HepG2 (cell line): ENCODE results near the gene PTPRCAP. TPM values are rescaled to one million over a fixed set of nuclear protein-coding genes. Genes with fewer than 3 reads are reported as not detected.

Experiments used
- ARID3A ChIP-seq: IDR thresholded peaks from 2 replicates; pipeline ENCODE4 v1.6.1; 2012; ENCODE audit warnings: low read depth, low read length, improper control_type of control experiment
- EP300 ChIP-seq, 3 experiments: sonication (generic) in 1 of 3; formaldehyde crosslinking in 1 of 3; IDR thresholded peaks; 2 replicates each; pipeline versions ENCODE4 v1.5.1 to v1.6.1; 2011 to 2020; ENCODE audit warnings: low read depth in 2 of 3, low read length in 2 of 3, borderline replicate concordance in 1 of 3, improper control_type of control experiment in 1 of 3, mild to moderate bottlenecking in 1 of 3, missing genetic modification reagents in 1 of 3, moderate library complexity in 1 of 3
- FOSL2 ChIP-seq: sonication (generic); formaldehyde crosslinking; IDR thresholded peaks from 2 replicates; pipeline ENCODE4 v1.4.0; 2020; ENCODE audit warnings: missing genetic modification reagents
- KLF15 ChIP-seq: sonication (generic); formaldehyde crosslinking; IDR thresholded peaks from 2 replicates; pipeline ENCODE4 v1.8.1; 2023; ENCODE audit warnings: borderline replicate concordance, mild to moderate bottlenecking, inconsistent platforms, missing genetic modification reagents, mixed read lengths
- NFYB ChIP-seq: sonication (generic); formaldehyde crosslinking; IDR thresholded peaks from 2 replicates; pipeline ENCODE4 v1.4.0; 2020; ENCODE audit warnings: missing genetic modification reagents
- SOX6 ChIP-seq, 2 experiments: fragments of 450-650 bp in 1 of 2; sonication (generic) in 1 of 2; formaldehyde crosslinking in 1 of 2; IDR thresholded peaks; 2 replicates each; pipeline versions ENCODE4 v1.4.0 to v1.6.1; 2017 to 2020; ENCODE audit warnings: antibody characterized with exemption in 1 of 2, mild to moderate bottlenecking in 1 of 2, missing genetic modification reagents in 1 of 2
- SP1 ChIP-seq, 2 experiments: fragments of 450-650 bp in 1 of 2; sonication (generic) in 1 of 2; formaldehyde crosslinking in 1 of 2; IDR thresholded peaks; 2 replicates each; pipeline versions ENCODE4 v1.4.0 to v1.6.1; 2016 to 2020; ENCODE audit warnings: missing genetic modification reagents in 1 of 2
- ZBTB25 ChIP-seq: IDR thresholded peaks from 2 replicates; pipeline ENCODE4 v1.6.1; 2018; ENCODE audit warnings: missing genetic modification reagents
- ZNF451 ChIP-seq: sonication (generic); formaldehyde crosslinking; IDR thresholded peaks from 2 replicates; pipeline ENCODE4 v1.5.0; 2020; ENCODE audit warnings: mild to moderate bottlenecking, missing genetic modification reagents
- ZNF562 ChIP-seq: sonication (generic); formaldehyde crosslinking; IDR thresholded peaks from 2 replicates; pipeline ENCODE4 v1.8.0; 2022; ENCODE audit warnings: missing genetic modification reagents, borderline replicate concordance
- ZNF75D ChIP-seq: sonication (generic); formaldehyde crosslinking; IDR thresholded peaks from 2 replicates; pipeline ENCODE4 v1.8.1; 2023; ENCODE audit warnings: missing genetic modification reagents, mild to moderate bottlenecking, borderline replicate concordance
- ZNF816 ChIP-seq: sonication (generic); formaldehyde crosslinking; IDR thresholded peaks from 2 replicates; pipeline ENCODE4 v1.8.0; 2022; ENCODE audit warnings: missing genetic modification reagents, mild to moderate bottlenecking, borderline replicate concordance
- ZSCAN29 ChIP-seq: sonication (generic); formaldehyde crosslinking; conservative IDR thresholded peaks from 2 replicates; pipeline ENCODE4 v1.4.0; 2020; ENCODE audit warnings: mild to moderate bottlenecking, missing genetic modification reagents
- polyA plus RNA-seq, 8 experiments: library from polyadenylated mRNA; depleted of rRNA in 3 of 8; stranded (reverse) in 7 of 8; unstranded in 1 of 8; fragments of >200 nt; fragmentation: Illumina TruSeq in 4 of 8; extraction: Trizol in 4 of 8; gene quantifications; 2 replicates each; pipeline versions ENCODE4 v1.2.1 to v1.2.3, GENCODE V29; 2011 to 2016; ENCODE audit warnings: low read depth in 4 of 8, missing spikeins in 1 of 8, mixed read lengths in 1 of 8; ENCODE audit not compliant: insufficient read depth in 1 of 8
- total RNA-seq, 5 experiments: library from RNA; depleted of rRNA; stranded (reverse); fragments of >200 nt; fragmentation: Illumina TruSeq; extraction: Trizol; gene quantifications; 2 replicates each; pipeline ENCODE4 v1.2.3, GENCODE V29; 2016; ENCODE audit warnings: low read depth in 1 of 5
- TF ChIP-seq, protein P1 (sequence below): sonication (generic); formaldehyde crosslinking; IDR thresholded peaks from 2 replicates; pipeline ENCODE4 v1.4.0; 2020; ENCODE audit warnings: missing genetic modification reagents, borderline replicate concordance
- TF ChIP-seq, protein P2 (sequence below): IDR thresholded peaks from 2 replicates; pipeline ENCODE4 v1.6.1; 2016; ENCODE audit warnings: control low read depth
- TF ChIP-seq, protein P3 (sequence below): IDR thresholded peaks from 2 replicates; pipeline ENCODE4 v1.6.1; 2016; ENCODE audit warnings: low read depth

Gene PTPRCAP
- total and polyA plus RNA-seq, 2 of the 13 experiments (the other 11 are each of a cell fraction or from before 2014, with no cell fraction given), result 0.60 to 0.70 TPM

DNA sequence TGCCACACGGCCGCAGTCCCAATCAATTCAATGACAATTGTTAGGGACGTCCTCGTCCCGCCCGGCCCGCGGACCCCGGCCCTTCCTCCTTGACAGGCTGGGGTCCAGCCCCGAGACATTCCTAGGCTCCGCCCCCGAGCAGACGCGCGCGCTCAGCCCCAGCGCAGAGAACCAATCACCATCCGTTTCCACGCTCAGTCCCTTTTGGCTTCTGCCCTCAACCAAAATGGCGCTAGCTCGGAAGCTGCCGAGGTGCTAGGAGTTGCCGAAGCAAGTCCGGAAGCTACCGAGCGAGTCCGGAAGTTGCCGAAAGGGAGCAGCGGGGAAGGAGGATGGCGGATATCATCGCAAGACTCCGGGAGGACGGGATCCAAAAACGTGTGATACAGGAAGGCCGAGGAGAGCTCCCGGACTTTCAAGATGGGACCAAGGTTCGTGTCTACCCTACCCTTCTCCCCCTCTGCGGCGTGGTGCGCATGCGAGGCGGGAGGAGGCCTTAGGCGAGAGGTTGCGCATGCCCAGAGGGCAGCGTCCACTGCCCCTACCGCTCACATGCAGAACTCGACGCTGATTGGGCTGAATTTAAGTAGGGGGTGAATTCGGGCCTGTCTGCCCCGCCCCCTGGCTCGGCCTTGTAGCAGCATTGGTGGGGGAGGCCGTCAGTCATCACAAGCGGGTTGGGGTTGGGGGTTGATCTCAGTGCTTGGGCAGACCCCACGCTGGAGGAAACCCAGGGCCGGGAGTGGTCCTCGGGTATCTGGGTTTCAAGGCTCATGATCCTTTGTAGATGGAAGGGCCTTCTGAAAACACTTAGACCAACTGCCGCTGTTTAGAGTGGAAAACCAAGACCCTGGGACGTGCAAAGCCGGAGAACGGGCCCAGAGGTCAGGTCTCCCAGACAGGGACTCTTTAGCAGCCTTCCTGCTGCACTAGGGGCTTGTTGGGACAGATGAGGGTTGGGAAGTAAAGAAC, 45.6 kb upstream of the PTPRCAP start, which contains the start of gene AIP (continued):
- TF ChIP-seq NFYB (CRISPR knock-in tag), result peak; percentile 79
- no peak for TF ChIP-seq ARID3A
- TF ChIP-seq KLF15 (CRISPR knock-in tag), result peak; percentile 99
- TF ChIP-seq ZNF816 (CRISPR knock-in tag), result peak; percentile 91; the same call in 1 of the 2 replicates
- TF ChIP-seq, protein P1, sequence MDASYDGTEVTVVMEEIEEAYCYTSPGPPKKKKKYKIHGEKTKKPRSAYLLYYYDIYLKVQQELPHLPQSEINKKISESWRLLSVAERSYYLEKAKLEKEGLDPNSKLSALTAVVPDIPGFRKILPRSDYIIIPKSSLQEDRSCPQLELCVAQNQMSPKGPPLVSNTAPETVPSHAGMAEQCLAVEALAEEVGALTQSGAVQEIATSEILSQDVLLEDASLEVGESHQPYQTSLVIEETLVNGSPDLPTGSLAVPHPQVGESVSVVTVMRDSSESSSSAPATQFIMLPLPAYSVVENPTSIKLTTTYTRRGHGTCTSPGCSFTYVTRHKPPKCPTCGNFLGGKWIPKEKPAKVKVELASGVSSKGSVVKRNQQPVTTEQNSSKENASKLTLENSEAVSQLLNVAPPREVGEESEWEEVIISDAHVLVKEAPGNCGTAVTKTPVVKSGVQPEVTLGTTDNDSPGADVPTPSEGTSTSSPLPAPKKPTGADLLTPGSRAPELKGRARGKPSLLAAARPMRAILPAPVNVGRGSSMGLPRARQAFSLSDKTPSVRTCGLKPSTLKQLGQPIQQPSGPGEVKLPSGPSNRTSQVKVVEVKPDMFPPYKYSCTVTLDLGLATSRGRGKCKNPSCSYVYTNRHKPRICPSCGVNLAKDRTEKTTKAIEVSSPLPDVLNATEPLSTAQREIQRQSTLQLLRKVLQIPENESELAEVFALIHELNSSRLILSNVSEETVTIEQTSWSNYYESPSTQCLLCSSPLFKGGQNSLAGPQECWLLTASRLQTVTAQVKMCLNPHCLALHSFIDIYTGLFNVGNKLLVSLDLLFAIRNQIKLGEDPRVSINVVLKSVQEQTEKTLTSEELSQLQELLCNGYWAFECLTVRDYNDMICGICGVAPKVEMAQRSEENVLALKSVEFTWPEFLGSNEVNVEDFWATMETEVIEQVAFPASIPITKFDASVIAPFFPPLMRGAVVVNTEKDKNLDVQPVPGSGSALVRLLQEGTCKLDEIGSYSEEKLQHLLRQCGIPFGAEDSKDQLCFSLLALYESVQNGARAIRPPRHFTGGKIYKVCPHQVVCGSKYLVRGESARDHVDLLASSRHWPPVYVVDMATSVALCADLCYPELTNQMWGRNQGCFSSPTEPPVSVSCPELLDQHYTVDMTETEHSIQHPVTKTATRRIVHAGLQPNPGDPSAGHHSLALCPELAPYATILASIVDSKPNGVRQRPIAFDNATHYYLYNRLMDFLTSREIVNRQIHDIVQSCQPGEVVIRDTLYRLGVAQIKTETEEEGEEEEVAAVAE (CRISPR knock-in tag), result peak; percentile 98
- TF ChIP-seq ZNF451 (CRISPR knock-in tag), result peak; percentile 95
- peak; percentile 87; the same call in 1 of the 2 replicates for TF ChIP-seq ZSCAN29 (CRISPR knock-in tag)
- no peak for TF ChIP-seq EP300 (IDR thresholded peaks at IDR 0.05; ENCODE audit: low read depth in 2 of 2, low read length in 2 of 2)
- peak; percentile 61; the same call in 1 of the 2 replicates for TF ChIP-seq EP300 (CRISPR knock-in tag; IDR thresholded peaks at IDR 0.05; ENCODE audit: borderline replicate concordance)
- TF ChIP-seq FOSL2 (CRISPR knock-in tag), result 0 out of 2 replicates have a peak, but pooled peaks have one; percentile 46
- peak; percentile 58; the same call in 1 of the 2 replicates for TF ChIP-seq ZBTB25
- TF ChIP-seq, protein P2, sequence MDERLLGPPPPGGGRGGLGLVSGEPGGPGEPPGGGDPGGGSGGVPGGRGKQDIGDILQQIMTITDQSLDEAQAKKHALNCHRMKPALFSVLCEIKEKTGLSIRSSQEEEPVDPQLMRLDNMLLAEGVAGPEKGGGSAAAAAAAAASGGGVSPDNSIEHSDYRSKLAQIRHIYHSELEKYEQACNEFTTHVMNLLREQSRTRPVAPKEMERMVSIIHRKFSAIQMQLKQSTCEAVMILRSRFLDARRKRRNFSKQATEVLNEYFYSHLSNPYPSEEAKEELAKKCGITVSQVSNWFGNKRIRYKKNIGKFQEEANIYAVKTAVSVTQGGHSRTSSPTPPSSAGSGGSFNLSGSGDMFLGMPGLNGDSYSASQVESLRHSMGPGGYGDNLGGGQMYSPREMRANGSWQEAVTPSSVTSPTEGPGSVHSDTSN (CRISPR knock-in tag), result peak; percentile 91
- TF ChIP-seq SOX6 (IDR thresholded peaks at IDR 0.05), result no peak
- no peak; the same call in none of the 2 replicates for TF ChIP-seq SOX6 (CRISPR knock-in tag; IDR thresholded peaks at IDR 0.05)
- no peak for TF ChIP-seq SP1 (IDR thresholded peaks at IDR 0.05)
- TF ChIP-seq SP1 (CRISPR knock-in tag; IDR thresholded peaks at IDR 0.05), result peak; percentile 64
- TF ChIP-seq, protein P3, sequence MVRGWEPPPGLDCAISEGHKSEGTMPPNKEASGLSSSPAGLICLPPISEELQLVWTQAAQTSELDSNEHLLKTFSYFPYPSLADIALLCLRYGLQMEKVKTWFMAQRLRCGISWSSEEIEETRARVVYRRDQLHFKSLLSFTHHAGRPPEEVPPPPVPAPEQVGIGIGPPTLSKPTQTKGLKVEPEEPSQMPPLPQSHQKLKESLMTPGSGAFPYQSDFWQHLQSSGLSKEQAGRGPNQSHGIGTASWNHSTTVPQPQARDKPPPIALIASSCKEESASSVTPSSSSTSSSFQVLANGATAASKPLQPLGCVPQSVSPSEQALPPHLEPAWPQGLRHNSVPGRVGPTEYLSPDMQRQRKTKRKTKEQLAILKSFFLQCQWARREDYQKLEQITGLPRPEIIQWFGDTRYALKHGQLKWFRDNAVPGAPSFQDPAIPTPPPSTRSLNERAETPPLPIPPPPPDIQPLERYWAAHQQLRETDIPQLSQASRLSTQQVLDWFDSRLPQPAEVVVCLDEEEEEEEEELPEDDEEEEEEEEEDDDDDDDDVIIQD (CRISPR knock-in tag), result peak; percentile 82
- peak; percentile 97; the same call in 1 of the 2 replicates for TF ChIP-seq ZNF75D
- peak; percentile 54; the same call in 1 of the 2 replicates for TF ChIP-seq ZNF562 (CRISPR knock-in tag)
